RWPE1 (cell line): ENCODE results near the gene MEI1.

Experiments
- CTCF ChIA-PET: fragments of 350-600 bp; sonication (Branson Sonifier 250); formaldehyde crosslinking; extraction: SDS; loops from one replicate; lab custom pipeline; 2021; lab: Yijun Ruan, JAX
- POLR2A ChIA-PET: fragments of 400-600 bp; formaldehyde crosslinking; extraction: SDS; loops from one replicate; lab custom pipeline; 2020; ENCODE audit warnings: antibody characterized with exemption; ENCODE audit not compliant: low non-redundant PET; lab: Yijun Ruan, JAX
- DNase-seq: peaks from one replicate; pipeline ENCODE4 v3.0.0; 2012; ENCODE audit warnings: low spot score
- H3K27ac ChIP-seq: fragments of 450-650 bp; 2 replicates; pipeline ENCODE4 v1.5.1; 2017
- TF ChIP-seq, protein P1 (sequence below): fragments of 450-650 bp; conservative IDR thresholded peaks from 2 replicates; pipeline ENCODE4 v1.5.1; 2017; ENCODE audit warnings: low read depth, mild to moderate bottlenecking

The MEI1 gene

DNA sequence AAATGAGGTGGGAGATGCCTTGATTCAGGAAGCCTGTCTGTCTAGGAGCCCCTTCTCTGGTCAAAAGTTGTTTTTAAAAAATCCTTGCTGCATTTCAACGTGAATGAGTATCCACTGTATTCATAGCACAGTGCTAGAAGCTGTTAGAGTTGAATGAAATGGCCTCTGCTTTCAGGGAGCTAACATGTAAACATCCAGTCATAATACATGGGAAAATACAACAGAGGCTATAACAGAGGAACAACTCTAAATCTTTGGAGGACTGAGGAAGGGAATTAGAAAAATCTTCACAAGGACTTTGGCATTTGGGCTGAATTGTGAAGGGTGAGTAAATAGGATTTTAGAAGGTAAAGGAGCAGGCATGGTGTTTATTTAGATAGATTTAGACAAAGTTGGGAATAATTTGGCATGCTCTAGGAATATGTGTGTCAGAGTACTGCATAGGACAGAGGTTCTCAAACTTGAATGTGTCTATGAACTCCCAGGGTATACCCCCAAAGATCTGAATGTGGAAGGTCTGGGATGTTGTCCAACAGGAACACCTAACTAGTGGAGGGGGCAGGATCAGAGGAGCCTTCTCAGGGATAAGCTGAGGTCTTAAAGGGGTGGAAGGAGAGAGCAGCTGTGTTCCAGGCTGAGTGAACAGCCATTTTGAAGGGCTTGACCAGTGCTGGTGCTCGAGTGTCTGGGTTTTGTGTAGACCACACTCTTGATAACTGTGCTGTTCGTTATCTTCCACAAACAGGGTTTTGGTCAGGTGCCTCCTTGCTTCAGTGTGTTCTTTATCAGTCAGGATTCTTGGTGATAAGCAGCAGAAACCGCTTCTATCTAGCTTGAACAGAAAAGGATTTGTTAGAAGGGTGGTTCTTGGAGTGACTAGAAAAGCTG lies 146.3 kb downstream of the MEI1 start:
- no peak for DNase-seq
- peak overlapping the region; percentile 67 for H3K27ac ChIP-seq
- TF ChIP-seq, protein P1, sequence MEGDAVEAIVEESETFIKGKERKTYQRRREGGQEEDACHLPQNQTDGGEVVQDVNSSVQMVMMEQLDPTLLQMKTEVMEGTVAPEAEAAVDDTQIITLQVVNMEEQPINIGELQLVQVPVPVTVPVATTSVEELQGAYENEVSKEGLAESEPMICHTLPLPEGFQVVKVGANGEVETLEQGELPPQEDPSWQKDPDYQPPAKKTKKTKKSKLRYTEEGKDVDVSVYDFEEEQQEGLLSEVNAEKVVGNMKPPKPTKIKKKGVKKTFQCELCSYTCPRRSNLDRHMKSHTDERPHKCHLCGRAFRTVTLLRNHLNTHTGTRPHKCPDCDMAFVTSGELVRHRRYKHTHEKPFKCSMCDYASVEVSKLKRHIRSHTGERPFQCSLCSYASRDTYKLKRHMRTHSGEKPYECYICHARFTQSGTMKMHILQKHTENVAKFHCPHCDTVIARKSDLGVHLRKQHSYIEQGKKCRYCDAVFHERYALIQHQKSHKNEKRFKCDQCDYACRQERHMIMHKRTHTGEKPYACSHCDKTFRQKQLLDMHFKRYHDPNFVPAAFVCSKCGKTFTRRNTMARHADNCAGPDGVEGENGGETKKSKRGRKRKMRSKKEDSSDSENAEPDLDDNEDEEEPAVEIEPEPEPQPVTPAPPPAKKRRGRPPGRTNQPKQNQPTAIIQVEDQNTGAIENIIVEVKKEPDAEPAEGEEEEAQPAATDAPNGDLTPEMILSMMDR, result no peak
- ChIA-PET CTCF (no interaction called here), POLR2A (interaction anchor here (1.0 kb wide), 1 partner anchor 13 kb away, joined by 3 read pairs; the partner anchor contains the start of gene SREBF2)

DNA sequence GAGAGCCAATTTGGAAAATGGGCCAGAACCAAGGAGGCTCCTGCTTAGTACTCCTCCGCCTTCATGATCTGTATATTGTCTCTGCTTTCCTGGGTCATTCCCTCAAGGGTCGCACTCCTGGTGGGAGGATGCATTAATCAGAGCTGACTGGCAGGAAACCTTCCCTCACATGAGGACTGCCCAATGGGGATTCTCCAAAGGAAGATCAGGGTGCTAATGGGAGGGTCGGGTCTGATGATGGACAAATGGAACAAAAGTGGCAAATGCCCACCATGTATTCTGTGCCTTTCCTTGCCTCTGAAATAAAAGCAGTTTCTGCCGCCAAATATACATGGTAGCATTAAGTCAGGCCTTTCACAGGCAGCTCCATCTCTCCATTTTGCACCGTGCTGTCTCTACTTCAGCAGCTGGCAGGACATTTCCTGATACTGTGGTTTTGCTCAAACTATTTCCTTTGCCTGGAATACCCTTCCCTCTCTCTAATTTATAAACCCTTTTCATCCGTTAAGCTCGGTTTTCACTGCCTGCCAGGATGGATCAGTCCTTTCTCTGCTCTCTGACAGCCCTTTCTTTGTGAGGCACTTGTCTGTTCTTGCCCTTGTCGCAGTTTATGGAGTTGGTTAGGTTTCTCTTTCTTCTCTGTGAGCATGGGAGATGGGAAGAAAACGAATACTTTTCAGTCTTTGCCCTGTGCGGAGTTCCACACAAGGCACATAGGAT lies 147.1 kb downstream of the MEI1 start:
- DNase-seq, result no peak
- CTCF ChIA-PET, result no interaction called here
- H3K27ac ChIP-seq, result peak overlapping the region; percentile 67
- TF ChIP-seq, protein P1, result no peak
- POLR2A ChIA-PET, result no interaction called here

DNA sequence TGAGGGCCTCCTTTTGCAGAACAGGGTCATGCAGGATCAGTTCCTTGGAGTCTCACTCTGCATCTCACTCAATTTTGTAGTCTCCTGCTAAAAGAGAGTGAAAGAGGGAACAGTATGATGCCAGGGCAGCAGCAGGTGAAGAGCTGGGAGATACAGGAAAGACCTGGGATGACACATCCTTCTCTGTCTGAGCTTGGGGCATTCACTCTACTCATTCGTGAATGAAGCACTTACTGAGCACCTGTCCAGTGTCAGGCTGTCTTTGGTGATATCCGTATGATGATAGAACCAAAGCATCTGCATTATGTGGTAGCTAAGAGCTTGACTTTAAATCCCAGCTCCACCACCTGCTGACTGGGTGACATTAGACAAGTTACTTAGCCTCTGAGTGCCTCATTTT lies 148.0 kb downstream of the MEI1 start:
- TF ChIP-seq, protein P1, result no peak
- CTCF ChIA-PET, result interaction anchor here (0.7 kb wide), 2 partner anchors 12 to 94 kb away, joined by 4 to 5 read pairs; no protein-coding TSS in a partner anchor
- POLR2A ChIA-PET, result no interaction called here
- 0 out of 2 replicates have a peak overlapping the region, but pooled peaks have one; percentile 13 for H3K27ac ChIP-seq
- DNase-seq, result no peak

DNA sequence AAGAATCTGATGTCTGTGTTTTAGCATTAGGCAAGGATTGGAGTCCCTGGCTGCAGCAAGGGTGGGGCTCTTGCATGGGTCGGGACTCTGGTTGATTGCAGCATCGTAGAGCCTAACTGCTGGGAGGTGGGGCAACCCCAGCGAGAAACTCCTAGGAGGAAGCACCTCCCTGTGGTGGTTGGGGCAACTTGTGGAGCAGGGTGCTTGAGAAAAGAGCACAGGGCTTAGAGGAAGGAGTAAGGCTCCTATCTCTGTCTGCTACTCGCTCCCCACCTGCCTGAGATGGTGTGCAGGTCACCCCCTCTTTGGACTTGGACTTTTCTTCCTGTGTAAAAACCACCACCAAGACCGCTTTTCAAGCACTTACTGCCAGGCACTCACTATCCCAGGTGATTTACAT lies 149.2 kb downstream of the MEI1 start:
- TF ChIP-seq, protein P1, result no peak
- ChIA-PET POLR2A (no interaction called here), CTCF (no interaction called here)
- no peak for DNase-seq
- peak overlapping the region; percentile 68 for H3K27ac ChIP-seq
